Retinal pigment epithelial cell (primary cell): Measurements from ENCODE around the gene SSH2.
"Not testable (repeated sequence)": the region's sequence is repeated elsewhere in the genome, so short reads cannot be mapped to it uniquely, and the experiment has no call there.

Experiments
- DNase-seq: peaks from one replicate; pipeline ENCODE4 v3.0.0-alpha.2; 2010; ENCODE audit warnings: low read depth
- H3K4me3 ChIP-seq: 2 replicates; pipeline ENCODE4 v1.5.1; 2011; ENCODE audit warnings: mild to moderate bottlenecking, low read length, control low read depth, moderate library complexity
- CTCF ChIP-seq: conservative IDR thresholded peaks from 2 replicates; pipeline ENCODE4 v1.5.1; 2011; ENCODE audit warnings: low read depth, low read length, control low read depth, inconsistent platforms

SSH2 gene

GRCh38 chr17:29682054-29682453 lies 248.0 kb downstream of the SSH2 start:
- no peak for DNase-seq
- no peak overlapping the region for H3K4me3 ChIP-seq
- TF ChIP-seq CTCF, result no peak

GRCh38 chr17:29677824-29678223 lies 252.2 kb downstream of the SSH2 start:
- DNase-seq, result no peak

GRCh38 chr17:29677221-29677791 lies 252.7 kb downstream of the SSH2 start:
- no peak overlapping the region for H3K4me3 ChIP-seq
- TF ChIP-seq CTCF, result no peak
- no peak for DNase-seq

More at GRCh38 chr17:29677824-29678223, 252.2 kb downstream of the SSH2 start:
- no peak for TF ChIP-seq CTCF
- H3K4me3 ChIP-seq, result no peak overlapping the region

GRCh38 chr17:29675961-29676360 lies 254.1 kb downstream of the SSH2 start:
- not testable (repeated sequence) for DNase-seq, H3K4me3 ChIP-seq

GRCh38 chr17:29674281-29674680 lies 255.7 kb downstream of the SSH2 start:
- no peak for DNase-seq
- no peak overlapping the region for H3K4me3 ChIP-seq
- TF ChIP-seq CTCF, result no peak

- no peak for TF ChIP-seq CTCF
- no peak for DNase-seq
- no peak overlapping the region for H3K4me3 ChIP-seq
These were observed 258.4 kb downstream of the SSH2 start for GRCh38 chr17:29671661-29672060.

- no peak for TF ChIP-seq CTCF
- DNase-seq, result no peak
- H3K4me3 ChIP-seq, result no peak overlapping the region
These were observed 260.8 kb downstream of the SSH2 start for GRCh38 chr17:29669266-29669665.

- no peak overlapping the region for H3K4me3 ChIP-seq
- no peak for TF ChIP-seq CTCF
These were observed 262.1 kb downstream of the SSH2 start for GRCh38 chr17:29667969-29668368.

More at GRCh38 chr17:29667969-29668368, 262.1 kb downstream of the SSH2 start:
- no peak for DNase-seq
